ENCODE data around the gene LILRB4.

Gene LILRB4

DNA sequence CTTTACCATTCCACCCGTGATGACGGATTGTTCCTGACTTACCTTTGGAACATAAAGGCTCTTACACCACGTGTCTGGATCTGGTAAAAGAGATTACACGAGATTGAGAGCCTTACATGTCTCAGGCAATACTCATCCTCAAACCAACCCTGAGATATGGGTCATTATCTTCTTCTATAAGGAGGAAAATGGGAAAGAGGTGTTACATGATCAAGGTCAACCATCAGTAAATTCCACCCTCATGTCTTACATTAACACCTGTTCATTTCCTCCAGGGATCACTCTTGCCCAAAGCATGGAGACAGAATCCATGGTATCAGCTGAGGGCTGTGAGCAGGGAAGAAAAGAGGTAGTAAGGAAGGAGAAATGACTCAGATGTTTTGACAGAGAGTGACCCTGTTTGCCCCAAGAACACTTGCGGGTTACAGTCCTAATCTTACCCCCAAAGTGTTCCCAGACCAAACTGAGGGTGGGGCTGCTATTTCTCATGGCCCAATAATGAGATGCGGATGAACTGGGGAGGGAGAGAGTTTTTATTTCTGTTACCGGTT, 19.6 kb downstream of the LILRB4 start:
- no peak for DNase-seq (ENCODE audit: low read depth, low spot score)
- TF ChIP-seq, protein P1, sequence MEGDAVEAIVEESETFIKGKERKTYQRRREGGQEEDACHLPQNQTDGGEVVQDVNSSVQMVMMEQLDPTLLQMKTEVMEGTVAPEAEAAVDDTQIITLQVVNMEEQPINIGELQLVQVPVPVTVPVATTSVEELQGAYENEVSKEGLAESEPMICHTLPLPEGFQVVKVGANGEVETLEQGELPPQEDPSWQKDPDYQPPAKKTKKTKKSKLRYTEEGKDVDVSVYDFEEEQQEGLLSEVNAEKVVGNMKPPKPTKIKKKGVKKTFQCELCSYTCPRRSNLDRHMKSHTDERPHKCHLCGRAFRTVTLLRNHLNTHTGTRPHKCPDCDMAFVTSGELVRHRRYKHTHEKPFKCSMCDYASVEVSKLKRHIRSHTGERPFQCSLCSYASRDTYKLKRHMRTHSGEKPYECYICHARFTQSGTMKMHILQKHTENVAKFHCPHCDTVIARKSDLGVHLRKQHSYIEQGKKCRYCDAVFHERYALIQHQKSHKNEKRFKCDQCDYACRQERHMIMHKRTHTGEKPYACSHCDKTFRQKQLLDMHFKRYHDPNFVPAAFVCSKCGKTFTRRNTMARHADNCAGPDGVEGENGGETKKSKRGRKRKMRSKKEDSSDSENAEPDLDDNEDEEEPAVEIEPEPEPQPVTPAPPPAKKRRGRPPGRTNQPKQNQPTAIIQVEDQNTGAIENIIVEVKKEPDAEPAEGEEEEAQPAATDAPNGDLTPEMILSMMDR (IDR thresholded peaks at IDR 0.05; ENCODE audit: insufficient read depth, low read length, missing control alignments) = no peak
- CTCF ChIA-PET = no interaction called here

DNA sequence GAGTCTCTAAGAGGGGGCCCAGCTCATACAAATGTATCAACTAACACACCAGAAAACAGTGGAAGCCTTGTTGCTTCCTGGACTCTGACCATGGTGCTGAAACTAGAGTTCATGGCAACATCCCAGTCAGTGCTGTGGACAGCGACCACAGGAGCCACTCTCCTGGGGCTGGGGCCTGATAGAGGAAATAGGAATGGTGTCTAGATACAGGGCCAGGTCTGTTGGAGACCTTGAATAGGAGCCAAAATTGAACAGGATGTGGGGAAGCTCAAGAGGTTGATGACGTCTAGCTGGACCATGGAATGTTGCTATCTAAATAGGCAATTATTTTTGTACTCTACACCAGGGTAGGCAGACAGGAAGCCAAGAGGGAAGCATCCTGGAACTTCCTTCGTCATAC, 21.7 kb downstream of the LILRB4 start:
- no peak for DNase-seq (ENCODE audit: low read depth, low spot score)
- TF ChIP-seq, protein P1 (IDR thresholded peaks at IDR 0.05; ENCODE audit: insufficient read depth, low read length, missing control alignments) = no peak
- H3K4me3 ChIP-seq (ENCODE audit: low read depth, low read length) = no peak overlapping the region
- POLR2A ChIA-PET = no interaction called here
- CTCF ChIA-PET = interaction anchor here (0.6 kb wide), 1 partner anchor 9 kb away, joined by 3 read pairs; no protein-coding TSS in a partner anchor

More for the DNA sequence above, 19.6 kb downstream of the LILRB4 start:
- POLR2A ChIA-PET = no interaction called here
- H3K4me3 ChIP-seq (ENCODE audit: low read depth, low read length) = no peak overlapping the region

DNA sequence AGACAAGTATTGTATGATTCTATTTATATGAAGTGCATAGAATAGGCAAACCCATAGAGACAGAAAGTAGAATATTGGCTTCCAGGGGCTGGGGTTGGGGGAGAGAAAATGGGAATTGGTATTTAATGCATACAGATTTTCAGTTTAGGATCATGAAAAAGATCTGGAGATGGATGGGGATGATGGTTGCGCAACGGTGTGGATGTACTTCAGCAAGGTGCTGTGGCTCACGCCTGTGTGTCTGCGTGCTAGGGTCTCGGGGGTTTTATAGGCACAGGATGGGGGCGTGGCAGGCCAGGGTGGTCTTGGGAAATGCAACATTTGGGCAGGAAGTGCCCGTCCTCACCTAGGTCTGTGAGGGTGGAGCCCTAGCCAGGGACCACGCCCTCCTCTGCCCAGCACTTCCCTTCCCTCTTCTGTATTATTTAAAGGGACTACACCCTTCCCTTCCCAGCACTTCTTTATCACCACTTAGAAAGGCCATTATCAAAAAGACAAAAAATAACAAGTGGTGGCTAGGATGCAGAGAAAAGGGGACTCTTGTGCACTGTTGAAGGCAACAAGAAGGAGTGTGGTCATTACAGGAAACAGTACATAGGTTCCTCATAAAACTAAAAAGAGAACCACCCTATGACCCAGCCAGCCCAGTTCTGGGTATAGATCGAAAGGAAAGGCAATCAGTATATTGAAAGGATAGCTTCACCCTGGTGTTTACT, 29.0 kb downstream of the LILRB4 start:
- H3K4me3 ChIP-seq (ENCODE audit: low read depth, low read length) = no peak overlapping the region
- CTCF ChIA-PET = no interaction called here
- DNase-seq (ENCODE audit: low read depth, low spot score) = no peak
- POLR2A ChIA-PET = no interaction called here
- TF ChIP-seq, protein P1 (IDR thresholded peaks at IDR 0.05; ENCODE audit: insufficient read depth, low read length, missing control alignments) = no peak

DNA sequence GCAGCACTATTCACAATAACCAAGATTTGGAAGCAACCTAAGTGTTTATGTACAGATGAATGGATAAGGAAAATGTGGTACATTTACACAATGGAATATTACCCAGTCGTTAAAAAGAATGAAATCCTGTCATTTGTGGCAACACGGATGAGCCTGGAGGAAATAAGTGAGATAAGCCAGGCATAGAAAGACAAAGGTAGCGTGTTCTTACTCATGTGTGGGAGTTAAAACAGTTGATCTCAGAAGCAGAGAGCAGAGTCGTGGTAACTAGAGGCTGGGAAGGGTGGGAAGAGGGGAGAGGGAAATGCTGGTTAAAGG, 29.5 kb downstream of the LILRB4 start:
- TF ChIP-seq, protein P1 (IDR thresholded peaks at IDR 0.05; ENCODE audit: insufficient read depth, low read length, missing control alignments) = no peak
- no peak overlapping the region for H3K4me3 ChIP-seq (ENCODE audit: low read depth, low read length)
- no peak for DNase-seq (ENCODE audit: low read depth, low spot score)
- POLR2A ChIA-PET = no interaction called here
- CTCF ChIA-PET = no interaction called here

DNA sequence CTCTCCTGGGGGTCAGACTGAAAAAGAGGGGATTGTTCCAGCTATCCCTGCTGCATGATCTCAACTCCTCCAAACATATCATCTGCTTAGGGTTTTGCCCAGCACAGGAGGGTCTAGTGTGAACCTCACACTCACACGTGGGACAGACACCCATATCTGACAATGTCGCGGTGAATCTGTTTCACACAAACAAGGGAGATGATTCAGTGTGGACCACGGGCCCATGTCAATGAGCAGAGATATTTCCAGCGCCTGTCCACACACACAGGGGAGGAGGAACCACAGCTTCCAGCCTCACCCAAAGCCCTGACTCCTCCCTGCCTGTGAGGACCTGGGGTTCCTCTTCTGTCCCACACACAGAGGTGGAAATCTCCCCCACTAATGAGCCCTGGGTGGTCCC, 31.9 kb downstream of the LILRB4 start:
- no peak overlapping the region for H3K4me3 ChIP-seq (ENCODE audit: low read depth, low read length)
- no peak for DNase-seq (ENCODE audit: low read depth, low spot score)
- ChIA-PET CTCF (interaction anchor here (1.2 kb wide), 1 partner anchor 19 kb away, joined by 4 read pairs; no protein-coding TSS in a partner anchor), POLR2A (no interaction called here)
- TF ChIP-seq, protein P1 (IDR thresholded peaks at IDR 0.05; ENCODE audit: insufficient read depth, low read length, missing control alignments) = no peak

DNA sequence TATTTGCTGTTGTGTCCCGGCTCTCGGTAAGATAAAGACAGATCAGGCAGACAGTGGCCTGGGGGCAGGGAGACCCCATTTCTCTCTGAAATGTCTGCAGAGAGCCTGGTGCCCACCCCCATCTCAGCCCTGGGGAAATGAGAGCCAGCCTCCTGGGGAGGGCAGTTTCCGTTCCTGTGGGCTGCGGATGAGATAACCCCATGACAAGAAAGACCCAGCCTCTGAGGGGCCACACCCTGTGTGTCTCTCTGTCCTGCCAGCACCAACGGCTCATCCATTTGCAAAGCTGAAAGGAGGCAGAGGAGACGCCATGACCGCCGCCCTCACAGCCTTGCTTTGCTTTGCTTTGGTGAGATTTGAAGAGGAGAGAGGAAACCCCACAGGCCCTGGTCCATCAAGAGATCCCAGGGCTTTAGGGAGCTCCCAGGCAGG, 33.3 kb downstream of the LILRB4 start:
- no peak for DNase-seq (ENCODE audit: low read depth, low spot score)
- TF ChIP-seq, protein P1 (IDR thresholded peaks at IDR 0.05; ENCODE audit: insufficient read depth, low read length, missing control alignments) = no peak
- H3K4me3 ChIP-seq (ENCODE audit: low read depth, low read length) = no peak overlapping the region
- POLR2A ChIA-PET = no interaction called here
- CTCF ChIA-PET = no interaction called here

All from AG04449 (cell line).